IMR-90 (cell line): Measurements from ENCODE around the gene PLD6. TPM values are rescaled to one million over a fixed set of nuclear protein-coding genes. Genes with fewer than 3 reads are reported as not detected.

ENCODE experiments used
- ATAC-seq: fragments of 200-7000 bp; cut with Tn5 transposase; 2 replicates; pipeline ENCODE4 v1.9.1; 2020; ENCODE audit warnings: low read depth, mild to moderate bottlenecking, moderate library complexity
- BruUV-seq: library from RNA; stranded (reverse); fragments of 400-500 nt; replicated peaks from 2 replicates; lab custom pipeline; 2021; lab: Mats Ljungman, UMichigan
- CTCF ChIA-PET: fragments of 300-600 bp; formaldehyde crosslinking; extraction: SDS; loops from one replicate; lab custom pipeline; 2021; ENCODE audit warnings: antibody characterized with exemption; lab: Yijun Ruan, JAX
- POLR2A ChIA-PET: fragments of 300-600 bp; sonication (Branson Sonifier 250); formaldehyde crosslinking; loops from one replicate; lab custom pipeline; 2022; ENCODE audit warnings: antibody characterized with exemption; ENCODE audit not compliant: unreplicated experiment; lab: Charles Lee
- DNase-seq: peaks from one replicate; pipeline ENCODE4 v3.0.0; 2013
- H2AFZ ChIP-seq: replicated peaks from 2 replicates; pipeline ENCODE3; 2013; ENCODE audit warnings: low read length, mild to moderate bottlenecking; ENCODE audit not compliant: poor library complexity
- H2AK5ac ChIP-seq: 2 replicates; pipeline ENCODE4 v1.6.1; 2013; ENCODE audit warnings: low read depth, low read length, inconsistent platforms
- H2AK9ac ChIP-seq: replicated peaks from 2 replicates; pipeline ENCODE3; 2013; ENCODE audit warnings: mild to moderate bottlenecking, low read depth, low read length, moderate library complexity; ENCODE audit not compliant: poor library complexity
- H2BK120ac ChIP-seq: 2 replicates; pipeline ENCODE4 v1.6.1; 2013; ENCODE audit warnings: low read depth, low read length, inconsistent platforms
- H2BK15ac ChIP-seq: 3 replicates; pipeline ENCODE4 v1.6.1; 2013; ENCODE audit warnings: low read depth, low read length, inconsistent platforms
- H2BK20ac ChIP-seq: 2 replicates; pipeline ENCODE4 v1.6.1; 2013; ENCODE audit warnings: low read depth, mild to moderate bottlenecking, inconsistent platforms, low read length, moderate library complexity
- H2BK5ac ChIP-seq: 2 replicates; pipeline ENCODE4 v1.6.1; 2013; ENCODE audit warnings: mild to moderate bottlenecking, low read depth, low read length, inconsistent platforms; ENCODE audit not compliant: poor library complexity, severe bottlenecking
- H3K14ac ChIP-seq: replicated peaks from 2 replicates; pipeline ENCODE4 v1.6.1; 2013; ENCODE audit warnings: low read depth, low read length, inconsistent platforms
- H3K18ac ChIP-seq: 2 replicates; pipeline ENCODE4 v1.6.1; 2013; ENCODE audit warnings: low read depth, low read length, control low read depth
- H3K23ac ChIP-seq: 2 replicates; pipeline ENCODE4 v1.6.1; 2013; ENCODE audit warnings: low read depth, low read length, inconsistent platforms
- H3K27ac ChIP-seq: 2 replicates; pipeline ENCODE4 v1.5.1; 2013; ENCODE audit warnings: mild to moderate bottlenecking, control low read depth, low read length; ENCODE audit not compliant: insufficient read depth
- H3K27me3 ChIP-seq: 2 replicates; pipeline ENCODE4 v1.6.1; 2013; ENCODE audit warnings: low read length; ENCODE audit not compliant: control insufficient read depth, insufficient read depth
- H3K36me3 ChIP-seq: 2 replicates; pipeline ENCODE4 v1.6.1; 2013; ENCODE audit warnings: low read length, mixed read lengths; ENCODE audit not compliant: control insufficient read depth, insufficient read depth
- H3K4ac ChIP-seq: 2 replicates; pipeline ENCODE4 v1.6.1; 2013; ENCODE audit warnings: low read depth, low read length, inconsistent platforms
- H3K4me1 ChIP-seq: 2 replicates; pipeline ENCODE4 v1.6.1; 2013; ENCODE audit warnings: low read length, mixed read lengths; ENCODE audit not compliant: control insufficient read depth, insufficient read depth
- H3K4me2 ChIP-seq: 2 replicates; pipeline ENCODE4 v1.6.1; 2013; ENCODE audit warnings: low read depth, mild to moderate bottlenecking, control low read depth, low read length, moderate library complexity
- H3K4me3 ChIP-seq: 2 replicates; pipeline ENCODE4 v1.5.1; 2013; ENCODE audit warnings: low read depth, mild to moderate bottlenecking, control low read depth, low read length, moderate library complexity; ENCODE audit not compliant: insufficient read depth
- H3K56ac ChIP-seq: 2 replicates; pipeline ENCODE4 v1.6.1; 2013; ENCODE audit warnings: low read length, inconsistent platforms; ENCODE audit not compliant: insufficient read depth; ENCODE audit errors: extremely low read depth
- H3K79me1 ChIP-seq, 2 experiments: 2 replicates each; pipeline ENCODE4 v1.6.1; 2013; ENCODE audit warnings: low read length in 2 of 2, inconsistent platforms in 1 of 2, low read depth in 1 of 2
- H3K9ac ChIP-seq: 2 replicates; pipeline ENCODE4 v1.6.1; 2013; ENCODE audit warnings: low read depth, low read length, control low read depth
- H3K9me1 ChIP-seq: 2 replicates; pipeline ENCODE4 v1.6.1; 2013; ENCODE audit warnings: low read length, inconsistent platforms; ENCODE audit not compliant: insufficient read depth
- H3K9me3 ChIP-seq: 2 replicates; pipeline ENCODE4 v1.6.1; 2013; ENCODE audit warnings: low read length; ENCODE audit not compliant: control insufficient read depth, insufficient read depth
- H4K20me1 ChIP-seq: 2 replicates; pipeline ENCODE4 v1.6.1; 2013; ENCODE audit warnings: low read length, inconsistent platforms; ENCODE audit not compliant: insufficient read depth
- H4K5ac ChIP-seq: 2 replicates; pipeline ENCODE4 v1.6.1; 2013; ENCODE audit warnings: mild to moderate bottlenecking, low read depth, low read length, control low read depth
- H4K8ac ChIP-seq, 2 experiments: 2 replicates each; pipeline ENCODE4 v1.6.1; 2013; ENCODE audit warnings: low read depth in 2 of 2, low read length in 2 of 2, control low read depth in 1 of 2, inconsistent platforms in 1 of 2
- H4K91ac ChIP-seq: 2 replicates; pipeline ENCODE4 v1.6.1; 2013; ENCODE audit warnings: low read depth, low read length, inconsistent platforms; ENCODE audit not compliant: insufficient read depth
- FOS ChIP-seq: fragments of 150-350 bp; IDR thresholded peaks from 2 replicates; pipeline ENCODE4 v1.6.1; 2016; ENCODE audit warnings: low read depth, low read length
- MAZ ChIP-seq: IDR thresholded peaks from 2 replicates; pipeline ENCODE4 v1.6.1; 2012; ENCODE audit warnings: low read depth, mild to moderate bottlenecking, low read length, improper control_type of control experiment, moderate library complexity, borderline replicate concordance
- MXI1 ChIP-seq: IDR thresholded peaks from 2 replicates; pipeline ENCODE4 v1.6.1; 2012; ENCODE audit warnings: low read depth, mild to moderate bottlenecking, low read length, moderate library complexity, borderline replicate concordance
- NFE2L2 ChIP-seq: fragments of 150-350 bp; IDR thresholded peaks from 2 replicates; pipeline ENCODE4 v1.6.1; 2016; ENCODE audit warnings: low read depth, mild to moderate bottlenecking, low read length
- RCOR1 ChIP-seq: IDR thresholded peaks from 2 replicates; pipeline ENCODE4 v1.6.1; 2012; ENCODE audit warnings: mild to moderate bottlenecking, low read length, improper control_type of control experiment; ENCODE audit not compliant: insufficient replicate concordance
- RFX5 ChIP-seq: IDR thresholded peaks from 2 replicates; pipeline ENCODE4 v1.8.0; 2012; ENCODE audit warnings: low read depth, mild to moderate bottlenecking, low read length, moderate library complexity
- SMC3 ChIP-seq: fragments of 150-350 bp; IDR thresholded peaks from 2 replicates; pipeline ENCODE4 v1.6.1; 2016; ENCODE audit warnings: low read depth, mild to moderate bottlenecking, antibody characterized with exemption, low read length, moderate library complexity
- WGBS, 2 experiments: methylation state at CpG; one replicate each; pipeline versions ENCODE4 v1.1.5 to v1.1.7; 2013; ENCODE audit warnings: missing lambda C conversion rate in 2 of 2; ENCODE audit not compliant: insufficient read length in 1 of 2; ENCODE audit errors: extremely low coverage in 2 of 2; 5-methylcytosine and 5-hydroxymethylcytosine counted together
- dilution Hi-C: fragments of 300-500 bp; cut with HindIII; formaldehyde crosslinking; loops from one replicate; pipeline ENCODE4 v1.14.3; 2018; ENCODE audit warnings: low sequenced_read_pairs; ENCODE audit not compliant: unreplicated experiment
- in situ Hi-C: fragments of 300-500 bp; cut with MboI; formaldehyde crosslinking; loops from 3 replicates; pipeline ENCODE4 v1.14.3; 2019; ENCODE audit warnings: low sequenced_read_pairs, inconsistent platforms, mixed read lengths
- intact Hi-C: fragments of 100-400 bp; cut with micrococcal nuclease; formaldehyde crosslinking; loops from 2 replicates; pipeline ENCODE4 v1.10.0; 2022
- polyA plus RNA-seq, 3 experiments: library from polyadenylated mRNA; depleted of rRNA; stranded (reverse); fragments of >200 nt; gene quantifications; 2 replicates each; pipeline ENCODE4 v1.2.3, GENCODE V29; 2012; ENCODE audit warnings: low replicate concordance in 1 of 3
- total RNA-seq: library from RNA; depleted of rRNA; stranded (reverse); fragments of >200 nt; gene quantifications from 2 replicates; pipeline ENCODE4 v1.2.3, GENCODE V29; 2012
- TF ChIP-seq, protein P1 (sequence below): conservative IDR thresholded peaks from 2 replicates; pipeline ENCODE4 v1.5.1; 2012; ENCODE audit warnings: mild to moderate bottlenecking, low read depth, low read length, improper control_type of control experiment

Gene PLD6
- total and polyA plus RNA-seq, 2 of the 4 experiments (the other 2 are of a cell fraction): 1.1 to 1.5 TPM

GRCh38 chr17:17239832-17240231 is 33.7 kb upstream of the PLD6 start:
- no peak for ATAC-seq
- peaks cover 4% of the 10 kb centered on the region for H3K4me1 ChIP-seq
- H3K36me3 ChIP-seq: no peaks in the 10 kb centered on the region
- H4K91ac ChIP-seq: no peak overlapping the region
- H4K20me1 ChIP-seq: peaks cover 18% of the 10 kb centered on the region
- no peak overlapping the region for H3K4me2 ChIP-seq
- H3K79me1 ChIP-seq: peaks cover 10 to 27% of the 10 kb centered on the region in 2 experiments
- no peak overlapping the region for H4K8ac ChIP-seq
- H3K27me3 ChIP-seq: no peaks in the 10 kb centered on the region
- H3K23ac ChIP-seq: no peak overlapping the region
- ChIA-PET POLR2A (no interaction called here), CTCF (no interaction called here)
- H3K9me3 ChIP-seq: no peaks in the 10 kb centered on the region
- DNase-seq: no peak
- no peak overlapping the region for H2AK9ac ChIP-seq
- H3K27ac ChIP-seq: no peak overlapping the region
- no peak overlapping the region for H3K18ac ChIP-seq
- no peak overlapping the region for H2BK120ac ChIP-seq
- BruUV-seq: no TSS peak
- in situ Hi-C loops: no loop called here
- no CpG with 5 or more reads among the region's 1 CpG for WGBS, 2 experiments
- no peak overlapping the region for H3K9ac ChIP-seq
- no peak overlapping the region for H2AK5ac ChIP-seq
- no peak overlapping the region for H4K5ac ChIP-seq
- H2BK15ac ChIP-seq: no peak overlapping the region
- TF ChIP-seq RCOR1 (no peak), MAZ (no peak), FOS (no peak), SMC3 (no peak), NFE2L2 (no peak), MXI1 (no peak), RFX5 (no peak)
- TF ChIP-seq, protein P1, sequence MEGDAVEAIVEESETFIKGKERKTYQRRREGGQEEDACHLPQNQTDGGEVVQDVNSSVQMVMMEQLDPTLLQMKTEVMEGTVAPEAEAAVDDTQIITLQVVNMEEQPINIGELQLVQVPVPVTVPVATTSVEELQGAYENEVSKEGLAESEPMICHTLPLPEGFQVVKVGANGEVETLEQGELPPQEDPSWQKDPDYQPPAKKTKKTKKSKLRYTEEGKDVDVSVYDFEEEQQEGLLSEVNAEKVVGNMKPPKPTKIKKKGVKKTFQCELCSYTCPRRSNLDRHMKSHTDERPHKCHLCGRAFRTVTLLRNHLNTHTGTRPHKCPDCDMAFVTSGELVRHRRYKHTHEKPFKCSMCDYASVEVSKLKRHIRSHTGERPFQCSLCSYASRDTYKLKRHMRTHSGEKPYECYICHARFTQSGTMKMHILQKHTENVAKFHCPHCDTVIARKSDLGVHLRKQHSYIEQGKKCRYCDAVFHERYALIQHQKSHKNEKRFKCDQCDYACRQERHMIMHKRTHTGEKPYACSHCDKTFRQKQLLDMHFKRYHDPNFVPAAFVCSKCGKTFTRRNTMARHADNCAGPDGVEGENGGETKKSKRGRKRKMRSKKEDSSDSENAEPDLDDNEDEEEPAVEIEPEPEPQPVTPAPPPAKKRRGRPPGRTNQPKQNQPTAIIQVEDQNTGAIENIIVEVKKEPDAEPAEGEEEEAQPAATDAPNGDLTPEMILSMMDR: no peak
- H3K9me1 ChIP-seq: peaks cover 15% of the 10 kb centered on the region
- H2BK5ac ChIP-seq: no peak overlapping the region
- dilution Hi-C loops: no loop called here
- no peak overlapping the region for H2AFZ ChIP-seq
- H3K14ac ChIP-seq: no peak overlapping the region
- intact Hi-C loops: no loop called here
- no peak overlapping the region for H3K56ac ChIP-seq
- H2BK20ac ChIP-seq: no peak overlapping the region
- H3K4ac ChIP-seq: no peak overlapping the region
- H3K4me3 ChIP-seq: no peak overlapping the region
